ENCODE data around the gene SLC25A53. TPM values are rescaled to one million over a fixed set of nuclear protein-coding genes. Genes with fewer than 3 reads are reported as not detected.

SLC25A53 gene
- total RNA-seq, 1 donor from 2014 or later = 43.0 TPM

DNA sequence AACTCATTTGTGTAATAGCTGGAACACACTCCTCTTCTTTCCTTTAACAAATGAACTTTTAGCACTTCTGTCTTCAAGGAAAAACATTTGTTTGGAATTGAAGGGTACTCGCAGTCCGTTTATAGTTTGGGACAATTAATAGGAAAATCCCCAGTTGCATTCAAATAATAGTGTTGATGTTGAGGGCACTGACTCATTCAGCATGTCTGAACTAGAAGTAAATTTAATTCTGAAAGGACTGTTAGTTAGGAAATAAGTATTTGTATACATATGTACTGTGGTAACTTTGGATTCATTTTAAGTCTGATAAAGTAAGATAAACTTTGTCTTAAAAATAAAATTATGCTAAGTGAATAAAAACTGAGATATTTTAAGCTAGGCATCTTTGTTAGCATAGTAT lies 36.7 kb upstream of the SLC25A53 start:
- intact Hi-C loops (cut with DNase I) = no loop called here

DNA sequence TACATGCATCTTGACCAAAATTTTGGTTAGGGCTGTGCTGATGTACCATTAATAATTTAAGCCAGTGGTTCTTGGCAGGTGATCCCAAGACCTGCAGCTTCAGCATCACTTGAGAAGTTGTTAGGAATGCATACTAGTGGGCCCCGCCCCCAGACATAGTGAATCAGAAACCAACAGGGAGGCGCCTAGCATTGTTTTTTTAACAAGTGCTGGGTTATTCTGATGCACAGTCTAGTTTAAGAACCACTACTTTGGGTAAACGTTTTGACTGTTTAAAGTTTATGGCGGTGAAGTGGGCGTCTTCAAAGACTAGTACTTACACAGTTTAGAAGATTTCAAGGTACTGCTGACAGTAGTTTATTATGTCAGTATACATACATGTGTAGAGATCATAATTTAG lies 33.0 kb upstream of the SLC25A53 start:
- no peak overlapping the region for H3K27ac ChIP-seq
- no peak overlapping the region for H3K4me3 ChIP-seq
- TF ChIP-seq, protein P1, sequence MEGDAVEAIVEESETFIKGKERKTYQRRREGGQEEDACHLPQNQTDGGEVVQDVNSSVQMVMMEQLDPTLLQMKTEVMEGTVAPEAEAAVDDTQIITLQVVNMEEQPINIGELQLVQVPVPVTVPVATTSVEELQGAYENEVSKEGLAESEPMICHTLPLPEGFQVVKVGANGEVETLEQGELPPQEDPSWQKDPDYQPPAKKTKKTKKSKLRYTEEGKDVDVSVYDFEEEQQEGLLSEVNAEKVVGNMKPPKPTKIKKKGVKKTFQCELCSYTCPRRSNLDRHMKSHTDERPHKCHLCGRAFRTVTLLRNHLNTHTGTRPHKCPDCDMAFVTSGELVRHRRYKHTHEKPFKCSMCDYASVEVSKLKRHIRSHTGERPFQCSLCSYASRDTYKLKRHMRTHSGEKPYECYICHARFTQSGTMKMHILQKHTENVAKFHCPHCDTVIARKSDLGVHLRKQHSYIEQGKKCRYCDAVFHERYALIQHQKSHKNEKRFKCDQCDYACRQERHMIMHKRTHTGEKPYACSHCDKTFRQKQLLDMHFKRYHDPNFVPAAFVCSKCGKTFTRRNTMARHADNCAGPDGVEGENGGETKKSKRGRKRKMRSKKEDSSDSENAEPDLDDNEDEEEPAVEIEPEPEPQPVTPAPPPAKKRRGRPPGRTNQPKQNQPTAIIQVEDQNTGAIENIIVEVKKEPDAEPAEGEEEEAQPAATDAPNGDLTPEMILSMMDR (IDR thresholded peaks at IDR 0.05) = no peak
- H3K36me3 ChIP-seq = peaks cover 0 to 3% of the 10 kb centered on the region in 2 donors
- intact Hi-C loops (cut with DNase I) = no loop called here
- H3K9me3 ChIP-seq = no peaks in the 10 kb centered on the region
- H3K4me1 ChIP-seq = no peaks in the 10 kb centered on the region
- no peaks in the 10 kb centered on the region for H3K27me3 ChIP-seq
- no peak for DNase-seq (ENCODE audit: extremely low spot score in 2 of 2)

More for the DNA sequence above, 36.7 kb upstream of the SLC25A53 start:
- no peak for DNase-seq (ENCODE audit: extremely low spot score in 2 of 2)
- TF ChIP-seq, protein P1 (IDR thresholded peaks at IDR 0.05) = no peak
- TF ChIP-seq POLR2AphosphoS5 (IDR thresholded peaks at IDR 0.05; ENCODE audit: insufficient read depth in 1 of 2, low read depth in 1 of 2) (no peak), POLR2A (IDR thresholded peaks at IDR 0.05) (no peak)
- no peaks in the 10 kb centered on the region for H3K9me3 ChIP-seq
- H3K4me3 ChIP-seq = no peak overlapping the region
- H3K27me3 ChIP-seq = no peaks in the 10 kb centered on the region
- no peaks in the 10 kb centered on the region for H3K4me1 ChIP-seq
- H3K27ac ChIP-seq = no peak overlapping the region
- H3K36me3 ChIP-seq = peaks cover 0 to 3% of the 10 kb centered on the region in 2 donors

DNA sequence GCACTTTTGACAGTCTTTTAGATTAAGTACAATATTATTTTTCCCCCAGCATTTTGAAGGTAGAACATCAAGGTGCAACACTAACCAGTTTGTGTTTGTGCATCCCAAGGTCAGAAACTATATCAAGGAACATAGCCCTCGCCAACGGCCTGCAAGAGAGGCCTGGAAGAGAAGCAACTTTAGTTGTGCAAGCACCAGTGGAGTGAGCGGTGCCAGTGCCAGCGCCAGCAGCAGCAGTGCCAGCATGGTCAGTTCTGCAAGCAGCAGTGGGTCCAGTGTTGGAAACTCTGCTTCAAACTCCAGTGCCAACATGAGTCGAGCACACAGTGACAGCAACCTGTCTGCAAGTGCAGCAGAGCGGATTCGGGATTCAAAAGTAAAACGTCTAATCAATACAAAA lies 31.1 kb upstream of the SLC25A53 start:
- H3K4me1 ChIP-seq = no peaks in the 10 kb centered on the region
- no peaks in the 10 kb centered on the region for H3K9me3 ChIP-seq
- peaks cover 0 to 3% of the 10 kb centered on the region in 2 donors for H3K36me3 ChIP-seq
- no peak overlapping the region for H3K27ac ChIP-seq
- intact Hi-C loops (cut with DNase I) = no loop called here
- DNase-seq (ENCODE audit: extremely low spot score in 2 of 2) = no peak
- H3K27me3 ChIP-seq = no peaks in the 10 kb centered on the region
- TF ChIP-seq POLR2AphosphoS5 (IDR thresholded peaks at IDR 0.05; ENCODE audit: insufficient read depth in 1 of 2, low read depth in 1 of 2) = no peak
- H3K4me3 ChIP-seq = no peak overlapping the region

DNA sequence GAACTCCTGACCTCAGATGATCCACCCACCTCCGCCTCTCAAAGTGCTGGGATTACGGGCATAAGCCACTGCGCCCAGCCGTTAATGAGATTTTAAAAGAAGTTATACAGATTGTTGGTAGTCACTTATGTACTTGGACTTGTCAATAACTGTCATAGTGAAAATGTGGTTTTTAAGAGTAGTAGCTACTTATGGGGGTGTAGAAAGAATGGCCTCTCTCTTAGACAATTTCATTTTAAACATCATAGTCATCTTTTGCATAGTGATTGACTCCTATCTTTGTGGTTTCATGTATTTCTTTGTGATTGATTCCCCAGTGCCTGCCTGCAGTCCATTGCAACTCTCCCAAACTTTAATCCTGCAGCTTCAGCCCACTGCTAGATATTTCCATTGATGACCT lies 26.9 kb upstream of the SLC25A53 start:
- Histone ChIP-seq H3K4me3 (no peak overlapping the region), H3K27me3 (no peaks in the 10 kb centered on the region), H3K36me3 (peaks cover 0 to 1% of the 10 kb centered on the region in 2 donors), H3K27ac (no peak overlapping the region), H3K9me3 (no peaks in the 10 kb centered on the region), H3K4me1 (no peaks in the 10 kb centered on the region)
- TF ChIP-seq, protein P1 (IDR thresholded peaks at IDR 0.05) = no peak
- TF ChIP-seq POLR2AphosphoS5 (IDR thresholded peaks at IDR 0.05; ENCODE audit: insufficient read depth in 1 of 2, low read depth in 1 of 2) = no peak
- no peak for TF ChIP-seq POLR2A (IDR thresholded peaks at IDR 0.05)
- intact Hi-C loops (cut with DNase I) = no loop called here
- DNase-seq (ENCODE audit: extremely low spot score in 2 of 2) = no peak

DNA sequence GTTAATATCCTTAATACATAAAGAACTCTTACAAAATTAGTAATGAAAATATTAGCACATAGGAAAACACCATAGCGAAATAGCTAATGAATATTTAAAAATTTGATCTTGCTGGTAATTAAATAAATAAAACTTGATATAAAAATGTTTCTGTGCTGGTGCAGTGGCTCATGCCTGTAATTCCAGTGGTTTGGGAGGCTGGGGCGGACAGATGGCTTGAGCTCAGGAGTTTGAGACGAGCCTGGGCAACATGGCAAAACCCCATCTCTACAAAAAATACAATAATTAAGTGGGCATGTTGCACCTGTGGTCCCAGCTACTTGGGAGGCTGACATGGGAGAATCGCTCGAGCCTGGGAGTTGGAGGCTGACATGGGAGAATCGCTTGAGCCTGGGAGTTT lies 17.0 kb upstream of the SLC25A53 start:
- Histone ChIP-seq H3K4me1 (peaks cover 5% of the 10 kb centered on the region), H3K9me3 (no peaks in the 10 kb centered on the region), H3K4me3 (no peak overlapping the region), H3K27ac (no peak overlapping the region), H3K36me3 (no peaks in the 10 kb centered on the region), H3K27me3 (no peaks in the 10 kb centered on the region)
- intact Hi-C loops (cut with DNase I) = no loop called here
- TF ChIP-seq, protein P1 (IDR thresholded peaks at IDR 0.05) = no peak
- no peak for DNase-seq (ENCODE audit: extremely low spot score in 2 of 2)

DNA sequence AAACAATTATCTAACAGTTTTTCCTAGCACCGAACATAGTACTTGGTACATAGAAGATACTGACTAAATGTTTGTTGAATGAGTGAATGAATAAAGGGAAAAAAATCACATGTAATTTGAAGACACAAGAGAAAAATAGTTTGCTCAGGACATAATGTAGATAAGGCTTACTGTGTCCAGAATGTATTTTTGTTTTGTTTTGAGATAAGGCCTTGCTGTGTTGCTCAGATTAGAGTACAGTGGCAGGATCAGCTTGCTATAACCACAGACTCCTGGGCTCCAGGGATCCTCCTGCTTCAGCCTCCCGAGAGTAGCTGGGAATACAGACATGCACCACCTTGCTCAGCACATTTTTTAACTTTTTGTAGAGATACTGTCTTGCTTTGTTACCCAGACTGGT lies 16.0 kb upstream of the SLC25A53 start:
- H3K27ac ChIP-seq = no peak overlapping the region
- H3K9me3 ChIP-seq = no peaks in the 10 kb centered on the region

More for the DNA sequence above, 16.0 kb upstream of the SLC25A53 start:
- Histone ChIP-seq H3K4me1 (peaks cover 15% of the 10 kb centered on the region), H3K27me3 (no peaks in the 10 kb centered on the region), H3K36me3 (no peaks in the 10 kb centered on the region), H3K4me3 (no peak overlapping the region)
- no peak for TF ChIP-seq POLR2AphosphoS5 (IDR thresholded peaks at IDR 0.05; ENCODE audit: insufficient read depth in 1 of 2, low read depth in 1 of 2)
- TF ChIP-seq POLR2A (IDR thresholded peaks at IDR 0.05) = no peak
- TF ChIP-seq, protein P1 (IDR thresholded peaks at IDR 0.05) = no peak
- intact Hi-C loops (cut with DNase I) = no loop called here
- DNase-seq (ENCODE audit: extremely low spot score in 2 of 2) = no peak
